H9 (cell line): ENCODE results near the gene B3GALT5. TPM values are rescaled to one million over a fixed set of nuclear protein-coding genes. Genes with fewer than 3 reads are reported as not detected.

Experiments
- DNase-seq: peaks from one replicate; pipeline ENCODE4 v3.0.0-alpha.2; 2017
- H2AFZ ChIP-seq: one replicate; pipeline ENCODE4 v1.6.1; 2013; ENCODE audit warnings: mild to moderate bottlenecking, low read length, control low read depth, moderate library complexity
- H2AK5ac ChIP-seq: 2 replicates; pipeline ENCODE4 v1.6.1; 2013; ENCODE audit warnings: low read length, control low read depth, mixed read lengths; ENCODE audit not compliant: insufficient read length
- H2BK120ac ChIP-seq: one replicate; pipeline ENCODE4 v1.6.1; 2013; ENCODE audit warnings: low read depth, mild to moderate bottlenecking, low read length, control low read depth, inconsistent platforms; ENCODE audit not compliant: poor library complexity, severe bottlenecking
- H2BK12ac ChIP-seq: 2 replicates; pipeline ENCODE4 v1.6.1; 2013; ENCODE audit warnings: low read length, control low read depth, mixed read lengths, low read depth; ENCODE audit not compliant: insufficient read length
- H2BK15ac ChIP-seq: 2 replicates; pipeline ENCODE4 v1.6.1; 2013; ENCODE audit warnings: low read depth, low read length, control low read depth
- H2BK20ac ChIP-seq: one replicate; pipeline ENCODE4 v1.6.1; 2013; ENCODE audit warnings: low read depth, mild to moderate bottlenecking, low read length, control low read depth, inconsistent platforms; ENCODE audit not compliant: poor library complexity, severe bottlenecking
- H2BK5ac ChIP-seq: 2 replicates; pipeline ENCODE4 v1.6.1; 2013; ENCODE audit warnings: low read length, control low read depth, mixed read lengths; ENCODE audit not compliant: insufficient read length
- H3K14ac ChIP-seq: 2 replicates; pipeline ENCODE4 v1.6.1; 2013; ENCODE audit warnings: low read length, control low read depth; ENCODE audit not compliant: insufficient read depth
- H3K18ac ChIP-seq: 2 replicates; pipeline ENCODE4 v1.6.1; 2013; ENCODE audit warnings: low read depth, mild to moderate bottlenecking, mixed read lengths, low read length, control low read depth; ENCODE audit not compliant: insufficient read length
- H3K23ac ChIP-seq: 2 replicates; pipeline ENCODE4 v1.6.1; 2013; ENCODE audit warnings: low read length, control low read depth, mixed read lengths, low read depth; ENCODE audit not compliant: insufficient read length
- H3K23me2 ChIP-seq: 2 replicates; pipeline ENCODE4 v1.6.1; 2013; ENCODE audit warnings: low read depth, mild to moderate bottlenecking, mixed read lengths, low read length, control low read depth; ENCODE audit not compliant: insufficient read length, poor library complexity, severe bottlenecking
- H3K27ac ChIP-seq: 2 replicates; pipeline ENCODE4 v1.5.1; 2013; ENCODE audit warnings: low read length, control low read depth, mixed read lengths, low read depth; ENCODE audit not compliant: insufficient read length
- H3K27me3 ChIP-seq: 2 replicates; pipeline ENCODE4 v1.6.1; 2013; ENCODE audit warnings: low read length, control low read depth, inconsistent platforms; ENCODE audit not compliant: insufficient read depth
- H3K4ac ChIP-seq: 2 replicates; pipeline ENCODE4 v1.6.1; 2013; ENCODE audit warnings: low read depth, mild to moderate bottlenecking, control low read depth, inconsistent platforms, low read length, moderate library complexity
- H3K4me1 ChIP-seq: 2 replicates; pipeline ENCODE4 v1.6.1; 2013; ENCODE audit warnings: low read length, control low read depth, inconsistent platforms; ENCODE audit not compliant: insufficient read depth
- H3K4me2 ChIP-seq: 2 replicates; pipeline ENCODE4 v1.6.1; 2013; ENCODE audit warnings: low read length, control low read depth, mixed read lengths; ENCODE audit not compliant: insufficient read length, insufficient read depth
- H3K56ac ChIP-seq: 2 replicates; pipeline ENCODE4 v1.6.1; 2013; ENCODE audit warnings: low read depth, mild to moderate bottlenecking, mixed read lengths, low read length, control low read depth; ENCODE audit not compliant: insufficient read length
- H3K79me1 ChIP-seq: 2 replicates; pipeline ENCODE4 v1.6.1; 2013; ENCODE audit warnings: low read depth, mild to moderate bottlenecking, moderate library complexity, low read length, control low read depth, inconsistent platforms; ENCODE audit not compliant: insufficient read depth, poor library complexity, severe bottlenecking
- H3K79me2 ChIP-seq: 2 replicates; pipeline ENCODE4 v1.6.1; 2013; ENCODE audit warnings: low read length, control low read depth, inconsistent platforms; ENCODE audit not compliant: insufficient read depth
- H3K9ac ChIP-seq: 2 replicates; pipeline ENCODE4 v1.6.1; 2013; ENCODE audit warnings: low read length, control low read depth, mixed read lengths; ENCODE audit not compliant: insufficient read length; ENCODE audit errors: extremely low read depth
- H3K9me3 ChIP-seq: one replicate; pipeline ENCODE4 v1.6.1; 2013; ENCODE audit warnings: low read depth, low read length, inconsistent platforms; ENCODE audit not compliant: control insufficient read depth
- H3T11ph ChIP-seq: one replicate; pipeline ENCODE4 v1.6.1; 2013; ENCODE audit warnings: mild to moderate bottlenecking, low read length, control low read depth, inconsistent platforms
- H4K20me1 ChIP-seq: one replicate; pipeline ENCODE4 v1.6.1; 2013; ENCODE audit not compliant: control insufficient read depth, insufficient read length, insufficient read depth
- H4K5ac ChIP-seq: 2 replicates; pipeline ENCODE4 v1.6.1; 2013; ENCODE audit warnings: low read depth, mild to moderate bottlenecking, mixed read lengths, low read length, control low read depth; ENCODE audit not compliant: insufficient read length
- H4K8ac ChIP-seq: replicated peaks from 2 replicates; pipeline ENCODE4 v1.6.1; 2013; ENCODE audit warnings: low read length, control low read depth, mixed read lengths, low read depth; ENCODE audit not compliant: insufficient read length
- H4K91ac ChIP-seq: 2 replicates; pipeline ENCODE4 v1.6.1; 2013; ENCODE audit warnings: low read depth, mild to moderate bottlenecking, moderate library complexity, mixed read lengths, low read length, control low read depth; ENCODE audit not compliant: insufficient read length
- H3K27ac Mint-ChIP-seq, 3 experiments: 2 replicates in 2 of 3; 3 replicates in 1 of 3; pipeline ENCODE4 v1.8.0; 2020 to 2021; ENCODE audit warnings: mixed read lengths in 3 of 3, mild to moderate bottlenecking in 1 of 3, moderate library complexity in 1 of 3
- H3K27me3 Mint-ChIP-seq: 2 replicates; pipeline ENCODE4 v1.8.0; 2021; ENCODE audit warnings: low read depth, mild to moderate bottlenecking, moderate library complexity, mixed read lengths
- H3K36me3 Mint-ChIP-seq, 3 experiments: 2 replicates in 2 of 3; 3 replicates in 1 of 3; pipeline ENCODE4 v1.8.0; 2020 to 2021; ENCODE audit warnings: low read depth in 3 of 3, mixed read lengths in 3 of 3; ENCODE audit not compliant: insufficient read depth in 1 of 3
- H3K4me1 Mint-ChIP-seq, 2 experiments: 2 replicates each; pipeline ENCODE4 v1.8.0; 2020; ENCODE audit warnings: mixed read lengths in 2 of 2
- H3K4me3 Mint-ChIP-seq, 2 experiments: 2 replicates in 1 of 2; 3 replicates in 1 of 2; pipeline ENCODE4 v1.8.0; 2020 to 2021; ENCODE audit warnings: mild to moderate bottlenecking in 2 of 2, mixed read lengths in 2 of 2, moderate library complexity in 1 of 2
- H3K9me3 Mint-ChIP-seq, 2 experiments: 2 replicates in 1 of 2; 3 replicates in 1 of 2; pipeline ENCODE4 v1.8.0; 2020; ENCODE audit warnings: mild to moderate bottlenecking in 2 of 2, mixed read lengths in 2 of 2, moderate library complexity in 1 of 2
- CTCF ChIP-seq: fragments of 200-600 bp; sonication (generic); conservative IDR thresholded peaks from 3 replicates; pipeline ENCODE4 v1.8.0; 2021; ENCODE audit warnings: antibody characterized with exemption, mild to moderate bottlenecking
- WGBS: extraction: QIAGEN DNeasy Blood & Tissue Kit; methylation state at CpG from one replicate; pipeline ENCODE4 v1.1.7; 2013; ENCODE audit warnings: missing lambda C conversion rate, low lambda C conversion rate, mixed read lengths; ENCODE audit not compliant: insufficient read length; ENCODE audit errors: extremely low coverage; 5-methylcytosine and 5-hydroxymethylcytosine counted together
- total RNA-seq: library from RNA; stranded (reverse); gene quantifications from 2 replicates; pipeline ENCODE4 v1.2.1, GENCODE V29; 2021

B3GALT5 gene
- total RNA-seq, 1 experiment from 2014 or later: 24.7 TPM

DNA sequence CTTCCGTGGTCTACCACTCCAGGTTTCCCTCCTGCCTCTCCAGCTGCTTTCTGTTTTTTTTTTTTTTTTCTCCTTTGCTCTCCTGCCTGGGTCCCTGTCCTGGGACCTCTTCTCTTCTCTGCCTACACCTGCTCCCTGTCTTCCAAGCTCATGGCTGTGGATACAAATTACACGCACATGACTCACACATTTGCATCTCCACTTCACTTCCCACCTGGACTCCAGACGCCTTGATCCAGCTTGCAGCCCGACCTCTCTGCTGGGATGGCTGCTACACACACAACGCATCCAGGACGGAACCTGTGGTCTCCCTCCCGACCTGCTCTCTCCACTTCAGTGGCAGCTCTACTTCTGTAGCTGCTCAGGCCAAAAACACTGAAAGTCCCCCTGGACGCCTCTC lies 44.4 kb upstream of the B3GALT5 start:
- Histone ChIP-seq H3K27ac (no peak overlapping the region), H4K5ac (no peak overlapping the region), H2BK12ac (no peak overlapping the region), H3K4me2 (no peak overlapping the region), H4K8ac (no peak overlapping the region), H2BK20ac (no peak overlapping the region), H3K9me3 (no peaks in the 10 kb centered on the region), H3K79me2 (no peaks in the 10 kb centered on the region), H3T11ph (no peak overlapping the region), H2BK5ac (no peak overlapping the region), H3K56ac (no peak overlapping the region), H3K18ac (peak overlapping the region; percentile 40), H3K27me3 (no peaks in the 10 kb centered on the region), H3K4ac (no peak overlapping the region), H2AFZ (no peak overlapping the region), H3K23ac (no peak overlapping the region), H3K14ac (no peak overlapping the region), H3K4me1 (peaks cover 3% of the 10 kb centered on the region; the same call in 1 of the 2 replicates), H2BK120ac (no peak overlapping the region), H2AK5ac (no peak overlapping the region), H3K79me1 (no peaks in the 10 kb centered on the region), H4K20me1 (no peaks in the 10 kb centered on the region), H3K23me2 (no peaks in the 10 kb centered on the region), H4K91ac (no peak overlapping the region), H3K9ac (no peak overlapping the region), H2BK15ac (no peak overlapping the region)
- no CpG with 5 or more reads among the region's 8 CpGs for WGBS
- peak; percentile 36 for DNase-seq
- TF ChIP-seq CTCF: no peak
- Mint-ChIP-seq H3K27me3 (no peaks in the 10 kb centered on the region), H3K9me3 (no peaks in the 10 kb centered on the region), H3K4me1 (peaks cover 0 to 4% of the 10 kb centered on the region in 2 experiments; a peak in 1 of 4 replicates), H3K36me3 (0 out of 7 replicates have a peak, but pooled peaks cover 0 to 3% (median 0%) of the 10 kb centered on the region in 3 experiments), H3K4me3 (no peak overlapping the region), H3K27ac (no peak overlapping the region)
